NT2/D1 (cell line): ENCODE measurements around the gene AOPEP.

Source experiments
- DNase-seq: peaks from one replicate; pipeline ENCODE4 v3.0.0-alpha.2; 2011; ENCODE audit warnings: low read depth, low spot score
- H3K27me3 ChIP-seq: 2 replicates; pipeline ENCODE4 v1.6.0; 2011; ENCODE audit warnings: mild to moderate bottlenecking; ENCODE audit not compliant: insufficient read length, insufficient read depth
- H3K36me3 ChIP-seq: 2 replicates; pipeline ENCODE4 v1.6.1; 2011; ENCODE audit warnings: mild to moderate bottlenecking, low read length, mixed read lengths; ENCODE audit not compliant: insufficient read depth, insufficient read length
- H3K4me1 ChIP-seq: 2 replicates; pipeline ENCODE4 v1.5.1; 2011; ENCODE audit not compliant: insufficient read depth, insufficient read length
- H3K4me3 ChIP-seq: 2 replicates; pipeline ENCODE4 v1.5.1; 2011; ENCODE audit warnings: low read depth; ENCODE audit not compliant: insufficient read length
- H3K9ac ChIP-seq: 2 replicates; pipeline ENCODE4 v1.6.0; 2011; ENCODE audit warnings: low read depth; ENCODE audit not compliant: insufficient read length
- H3K9me3 ChIP-seq: 2 replicates; pipeline ENCODE4 v1.5.1; 2011; ENCODE audit warnings: mild to moderate bottlenecking, low read length; ENCODE audit not compliant: insufficient read depth
- SUZ12 ChIP-seq: IDR thresholded peaks from 2 replicates; pipeline ENCODE4 v1.6.1; 2011; ENCODE audit not compliant: insufficient read length, insufficient read depth; ENCODE audit errors: extremely low read depth
- YY1 ChIP-seq: IDR thresholded peaks from 2 replicates; pipeline ENCODE4 v1.6.1; 2011; ENCODE audit not compliant: insufficient read length, insufficient read depth
- ZNF274 ChIP-seq: IDR thresholded peaks from 2 replicates; pipeline ENCODE4 v1.6.1; 2011; ENCODE audit warnings: mild to moderate bottlenecking, low read depth, low read length

AOPEP gene

DNA sequence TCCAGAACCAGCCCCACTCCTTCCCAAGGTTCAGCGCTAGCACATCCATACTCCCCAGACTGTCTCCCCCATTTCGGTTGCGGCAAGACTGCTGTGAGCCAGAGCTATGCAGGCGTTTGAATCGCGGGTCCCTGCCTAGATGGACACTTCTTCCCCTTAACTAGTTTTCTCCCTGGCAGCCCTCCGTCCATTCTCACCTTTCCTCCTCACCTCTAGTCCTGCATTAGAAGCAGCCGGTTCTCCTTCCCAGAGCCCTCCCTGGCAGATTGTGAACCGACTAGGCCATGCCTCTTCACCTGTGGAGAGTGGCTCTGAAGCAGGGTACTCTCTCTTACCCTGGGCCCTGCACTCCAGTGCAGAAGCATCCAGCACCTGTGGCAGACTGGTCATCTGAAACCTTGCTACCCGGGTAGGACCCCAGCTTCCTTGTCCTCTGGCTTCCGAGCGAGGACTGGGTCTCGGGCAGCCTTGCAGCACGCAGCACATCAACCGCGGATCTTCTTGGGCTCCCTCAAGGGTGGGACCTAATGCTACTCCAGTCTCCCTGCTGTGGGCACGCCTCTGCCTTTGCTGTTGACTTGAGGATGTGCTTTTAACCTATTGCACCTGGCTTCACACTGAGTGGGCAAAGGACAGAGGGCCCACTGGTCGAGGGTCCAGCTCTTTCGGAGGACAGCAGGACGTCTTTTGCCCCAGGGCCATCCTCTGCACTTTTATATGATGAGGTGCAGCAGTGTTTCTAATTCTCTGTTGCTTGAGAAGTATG lies 183.6 kb downstream of the AOPEP start:
- TF ChIP-seq YY1, result no peak
- no peak for TF ChIP-seq SUZ12
- TF ChIP-seq ZNF274, result no peak
- no peak for DNase-seq
- H3K9me3 ChIP-seq, result no peaks in the 10 kb centered on the region
- no peak overlapping the region for H3K9ac ChIP-seq
- peaks cover 10% of the 10 kb centered on the region for H3K4me1 ChIP-seq
- no peaks in the 10 kb centered on the region for H3K36me3 ChIP-seq
- no peaks in the 10 kb centered on the region for H3K27me3 ChIP-seq
- no peak overlapping the region for H3K4me3 ChIP-seq

DNA sequence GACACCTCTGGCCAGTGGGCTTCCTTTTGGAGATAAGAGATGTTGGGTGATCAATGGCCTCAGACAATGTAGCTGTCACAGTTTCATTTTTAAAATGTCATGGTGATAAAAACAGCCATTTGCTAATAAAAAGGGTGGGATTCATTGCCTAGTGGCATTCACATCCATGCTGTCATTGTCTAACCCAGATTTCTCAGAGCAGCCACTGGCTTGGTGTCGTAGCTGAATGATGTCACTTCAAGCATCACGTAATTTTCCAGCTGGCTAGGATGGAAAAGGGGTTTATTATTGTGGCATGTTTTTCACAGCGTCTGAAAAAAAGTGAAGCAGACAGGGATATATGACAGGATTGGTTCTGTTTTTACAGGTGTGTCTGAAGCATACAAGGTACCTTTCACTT lies 184.7 kb downstream of the AOPEP start:
- H3K27me3 ChIP-seq, result no peaks in the 10 kb centered on the region
- no peaks in the 10 kb centered on the region for H3K9me3 ChIP-seq
- DNase-seq, result no peak
- TF ChIP-seq SUZ12 (no peak), ZNF274 (no peak), YY1 (no peak)
- H3K4me1 ChIP-seq, result peaks cover 13% of the 10 kb centered on the region
- no peak overlapping the region for H3K4me3 ChIP-seq
- no peak overlapping the region for H3K9ac ChIP-seq
- no peaks in the 10 kb centered on the region for H3K36me3 ChIP-seq

DNA sequence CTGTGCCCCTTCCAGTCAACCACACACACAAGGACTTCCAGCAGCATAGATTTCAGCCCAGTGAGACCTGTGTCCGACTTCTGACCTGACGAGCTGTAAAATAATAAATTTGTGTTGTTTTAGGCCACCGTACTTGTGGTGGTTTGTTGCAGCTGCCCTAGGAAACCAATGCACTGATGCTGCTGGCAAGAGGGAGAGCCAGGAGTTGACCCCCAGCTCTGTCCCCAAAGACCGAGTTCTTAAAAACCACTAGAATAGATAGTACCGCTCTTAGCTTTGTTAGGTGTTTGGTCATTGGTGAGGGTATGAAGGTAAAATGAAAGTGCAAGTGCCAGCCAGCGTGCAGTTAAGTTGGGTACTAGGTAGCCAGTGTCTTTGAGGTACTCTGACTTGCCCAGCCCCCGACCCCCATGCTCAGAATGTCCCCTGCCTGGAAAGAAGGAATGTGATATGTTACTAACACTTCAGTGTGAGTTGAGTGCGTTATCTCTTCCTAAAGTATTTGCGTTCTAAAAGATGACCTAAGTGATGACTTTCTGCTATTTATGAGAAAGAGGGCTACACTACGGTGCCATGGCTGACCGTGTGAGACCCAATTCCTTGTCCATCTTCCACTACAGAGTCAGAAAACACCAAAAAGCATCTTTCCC lies 185.6 kb downstream of the AOPEP start:
- no peaks in the 10 kb centered on the region for H3K36me3 ChIP-seq
- no peak for DNase-seq
- H3K9me3 ChIP-seq, result no peaks in the 10 kb centered on the region
- H3K4me3 ChIP-seq, result no peak overlapping the region
- no peak overlapping the region for H3K9ac ChIP-seq
- no peak for TF ChIP-seq SUZ12
- TF ChIP-seq ZNF274, result no peak
- TF ChIP-seq YY1, result no peak
- no peaks in the 10 kb centered on the region for H3K27me3 ChIP-seq
- peaks cover 15% of the 10 kb centered on the region for H3K4me1 ChIP-seq

DNA sequence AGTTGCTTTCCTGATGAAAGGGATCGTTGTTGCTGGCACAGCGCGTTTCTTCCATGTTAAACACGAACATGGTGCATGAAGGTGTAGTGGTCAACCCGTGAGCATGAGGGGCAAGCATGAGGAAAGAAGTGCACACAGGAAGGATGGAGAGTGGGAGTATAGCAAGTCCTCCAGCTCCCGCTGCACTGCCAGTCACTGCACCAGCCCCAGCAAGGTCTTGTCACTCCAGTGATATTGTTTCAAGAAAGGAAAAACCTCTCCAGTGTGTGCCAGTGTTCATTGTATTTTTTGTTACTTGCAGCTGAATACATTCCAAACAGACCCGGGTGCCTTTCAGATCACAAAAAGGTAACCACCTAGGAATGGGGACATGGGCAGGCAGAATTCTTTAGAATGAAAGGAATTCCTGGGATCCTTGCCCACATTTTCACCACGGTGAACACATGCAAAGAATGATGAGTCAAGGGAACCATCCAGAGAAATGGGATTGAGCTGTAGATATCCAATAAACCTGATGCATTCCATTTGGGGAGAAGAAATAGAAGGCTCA lies 186.3 kb downstream of the AOPEP start:
- no peak overlapping the region for H3K9ac ChIP-seq
- no peaks in the 10 kb centered on the region for H3K27me3 ChIP-seq
- DNase-seq, result no peak
- H3K36me3 ChIP-seq, result no peaks in the 10 kb centered on the region
- TF ChIP-seq YY1 (no peak), SUZ12 (no peak), ZNF274 (no peak)
- peaks cover 18% of the 10 kb centered on the region for H3K4me1 ChIP-seq
- no peaks in the 10 kb centered on the region for H3K9me3 ChIP-seq
- H3K4me3 ChIP-seq, result no peak overlapping the region

DNA sequence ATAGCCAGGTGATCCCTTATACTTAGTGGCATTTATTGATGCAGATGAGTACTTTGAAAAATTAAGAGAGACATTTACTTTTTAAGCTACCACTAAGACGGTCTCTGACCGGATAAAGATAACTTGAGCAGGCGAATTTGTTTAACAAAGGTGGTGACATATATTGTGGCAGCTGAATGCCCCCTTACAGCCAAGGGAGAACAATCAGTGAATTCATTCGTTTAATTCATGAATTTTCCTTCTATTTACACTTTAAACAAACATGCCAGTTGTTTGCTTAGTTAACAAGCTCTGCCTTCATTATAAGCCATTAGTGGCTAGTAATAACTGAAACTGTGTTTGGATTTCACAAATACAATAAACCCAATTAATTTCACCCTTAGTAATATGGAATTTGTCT lies 187.1 kb downstream of the AOPEP start:
- no peaks in the 10 kb centered on the region for H3K27me3 ChIP-seq
- no peak overlapping the region for H3K9ac ChIP-seq
- H3K36me3 ChIP-seq, result no peaks in the 10 kb centered on the region
- TF ChIP-seq SUZ12 (no peak), ZNF274 (no peak), YY1 (no peak)
- no peak overlapping the region for H3K4me3 ChIP-seq
- H3K9me3 ChIP-seq, result no peaks in the 10 kb centered on the region
- DNase-seq, result no peak
- peaks cover 18% of the 10 kb centered on the region for H3K4me1 ChIP-seq

DNA sequence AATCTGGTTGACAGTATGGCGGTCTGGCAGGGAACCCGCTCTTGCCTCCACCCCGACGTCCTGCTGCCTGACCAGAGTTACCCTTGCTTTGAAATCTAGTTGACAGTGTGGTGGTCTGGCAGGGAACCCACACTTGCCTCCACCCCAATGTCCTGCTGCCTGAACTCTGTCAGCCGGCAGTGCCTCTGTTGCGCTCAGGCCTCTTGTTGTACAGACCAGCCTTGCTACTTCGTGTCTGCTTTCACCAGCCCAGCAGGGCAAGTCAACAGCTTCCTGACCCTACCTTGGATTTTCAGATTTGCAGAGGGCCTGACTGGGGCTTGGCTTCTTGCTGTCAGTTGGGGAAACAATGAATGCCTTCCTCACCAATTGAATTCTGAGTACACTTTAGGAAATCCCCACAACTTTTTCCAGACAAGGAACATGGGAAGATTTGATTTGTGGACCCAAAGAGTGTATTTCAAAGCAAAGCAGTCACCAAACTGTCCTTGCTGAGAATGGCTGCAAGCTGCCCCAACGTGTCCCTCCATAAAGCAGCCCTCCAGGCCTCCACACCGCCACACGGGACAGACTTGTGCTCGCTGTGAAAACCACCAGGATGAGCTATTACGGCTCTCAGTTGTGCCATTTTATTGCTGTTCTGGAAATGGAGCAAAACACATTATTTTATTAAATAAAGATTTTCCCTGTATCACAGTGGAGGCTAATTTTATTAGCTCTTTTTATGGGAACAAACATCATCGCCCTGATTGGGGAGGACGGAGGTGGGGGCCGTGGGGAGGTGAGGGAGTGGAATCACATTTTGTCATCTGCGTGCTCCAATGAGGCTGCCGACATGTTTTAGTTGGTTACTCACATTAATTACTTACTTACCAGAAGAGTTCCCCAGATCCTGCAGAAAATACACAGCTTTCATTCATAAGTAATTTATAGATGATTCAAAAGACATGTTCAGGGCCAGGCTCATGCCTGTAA lies 189.3 kb downstream of the AOPEP start:
- no peak for TF ChIP-seq SUZ12
- TF ChIP-seq ZNF274, result no peak
- no peak for TF ChIP-seq YY1
- H3K4me1 ChIP-seq, result peaks cover 11% of the 10 kb centered on the region
- H3K27me3 ChIP-seq, result no peaks in the 10 kb centered on the region
- H3K9ac ChIP-seq, result no peak overlapping the region
- no peak overlapping the region for H3K4me3 ChIP-seq
- no peaks in the 10 kb centered on the region for H3K36me3 ChIP-seq
- DNase-seq, result no peak
- H3K9me3 ChIP-seq, result no peaks in the 10 kb centered on the region

DNA sequence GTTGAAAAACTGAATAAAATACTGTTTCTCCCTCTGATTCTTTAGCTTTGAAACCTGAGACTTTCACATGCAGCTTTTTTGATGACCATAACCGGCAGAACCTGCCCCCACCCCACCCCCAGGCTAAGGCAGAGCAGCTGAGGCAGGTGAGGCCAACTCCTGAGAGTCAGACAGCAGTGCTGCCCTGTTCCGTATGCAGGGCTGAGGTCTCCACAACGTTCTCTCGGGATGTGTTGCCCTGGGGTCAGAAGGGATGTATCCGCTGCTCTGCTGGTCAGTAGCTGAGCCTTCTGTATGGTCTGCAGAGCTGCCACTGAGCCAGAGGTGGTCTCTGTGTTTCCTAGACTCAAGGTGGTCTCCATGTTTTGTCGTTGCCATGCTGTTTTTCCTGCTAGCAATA lies 190.5 kb downstream of the AOPEP start:
- no peak for DNase-seq
- TF ChIP-seq SUZ12 (no peak), ZNF274 (no peak), YY1 (no peak)
- no peak overlapping the region for H3K4me3 ChIP-seq
- peaks cover 15% of the 10 kb centered on the region for H3K4me1 ChIP-seq
- H3K9me3 ChIP-seq, result no peaks in the 10 kb centered on the region
- no peak overlapping the region for H3K9ac ChIP-seq
- no peaks in the 10 kb centered on the region for H3K27me3 ChIP-seq
- no peaks in the 10 kb centered on the region for H3K36me3 ChIP-seq
